GM12864 (cell line): ENCODE measurements around the gene DDOST.

Experiments used
- DNase-seq: peaks from one replicate; pipeline ENCODE4 v3.0.0-alpha.2; 2011; ENCODE audit warnings: low read depth
- H3K4me3 ChIP-seq: 2 replicates; pipeline ENCODE4 v1.5.1; 2011; ENCODE audit warnings: mild to moderate bottlenecking, low read depth, low read length, control low read depth
- TF ChIP-seq, protein P1 (sequence below): IDR thresholded peaks from 2 replicates; pipeline ENCODE4 v1.5.1; 2011; ENCODE audit warnings: low read depth, mild to moderate bottlenecking, moderate library complexity, low read length, control low read depth, inconsistent platforms; ENCODE audit errors: missing control alignments

The DDOST gene

DNA sequence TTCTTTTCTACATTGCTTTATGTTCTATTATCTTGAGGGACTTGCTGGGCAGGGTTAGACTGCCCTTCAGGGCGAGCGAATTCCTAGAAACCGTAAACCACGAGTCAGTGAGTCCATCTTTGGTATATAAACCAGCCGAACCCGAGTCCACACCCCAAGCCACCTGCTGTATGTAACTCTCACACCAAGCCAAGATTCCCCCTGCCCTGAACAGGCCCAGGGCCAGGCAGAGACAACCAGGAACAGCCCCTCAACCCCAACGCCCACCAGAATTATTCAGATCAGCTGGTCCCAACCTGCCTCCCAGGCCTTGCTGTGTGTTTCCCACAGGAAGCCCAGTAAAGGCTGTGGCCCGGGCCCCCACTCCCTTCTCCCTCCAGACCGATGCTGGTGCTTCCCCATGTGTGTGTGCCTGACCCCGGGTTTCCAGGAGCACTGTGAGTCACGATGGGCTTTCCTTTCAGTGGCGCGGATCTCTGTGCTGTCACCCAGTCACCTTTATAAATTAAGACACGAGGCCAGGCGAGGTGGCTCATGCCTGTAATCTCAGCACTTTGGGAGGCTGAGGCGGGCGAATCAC is 39.6 kb upstream of the DDOST start:
- TF ChIP-seq, protein P1, sequence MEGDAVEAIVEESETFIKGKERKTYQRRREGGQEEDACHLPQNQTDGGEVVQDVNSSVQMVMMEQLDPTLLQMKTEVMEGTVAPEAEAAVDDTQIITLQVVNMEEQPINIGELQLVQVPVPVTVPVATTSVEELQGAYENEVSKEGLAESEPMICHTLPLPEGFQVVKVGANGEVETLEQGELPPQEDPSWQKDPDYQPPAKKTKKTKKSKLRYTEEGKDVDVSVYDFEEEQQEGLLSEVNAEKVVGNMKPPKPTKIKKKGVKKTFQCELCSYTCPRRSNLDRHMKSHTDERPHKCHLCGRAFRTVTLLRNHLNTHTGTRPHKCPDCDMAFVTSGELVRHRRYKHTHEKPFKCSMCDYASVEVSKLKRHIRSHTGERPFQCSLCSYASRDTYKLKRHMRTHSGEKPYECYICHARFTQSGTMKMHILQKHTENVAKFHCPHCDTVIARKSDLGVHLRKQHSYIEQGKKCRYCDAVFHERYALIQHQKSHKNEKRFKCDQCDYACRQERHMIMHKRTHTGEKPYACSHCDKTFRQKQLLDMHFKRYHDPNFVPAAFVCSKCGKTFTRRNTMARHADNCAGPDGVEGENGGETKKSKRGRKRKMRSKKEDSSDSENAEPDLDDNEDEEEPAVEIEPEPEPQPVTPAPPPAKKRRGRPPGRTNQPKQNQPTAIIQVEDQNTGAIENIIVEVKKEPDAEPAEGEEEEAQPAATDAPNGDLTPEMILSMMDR = no peak
- no peak for DNase-seq
- H3K4me3 ChIP-seq = no peak overlapping the region

DNA sequence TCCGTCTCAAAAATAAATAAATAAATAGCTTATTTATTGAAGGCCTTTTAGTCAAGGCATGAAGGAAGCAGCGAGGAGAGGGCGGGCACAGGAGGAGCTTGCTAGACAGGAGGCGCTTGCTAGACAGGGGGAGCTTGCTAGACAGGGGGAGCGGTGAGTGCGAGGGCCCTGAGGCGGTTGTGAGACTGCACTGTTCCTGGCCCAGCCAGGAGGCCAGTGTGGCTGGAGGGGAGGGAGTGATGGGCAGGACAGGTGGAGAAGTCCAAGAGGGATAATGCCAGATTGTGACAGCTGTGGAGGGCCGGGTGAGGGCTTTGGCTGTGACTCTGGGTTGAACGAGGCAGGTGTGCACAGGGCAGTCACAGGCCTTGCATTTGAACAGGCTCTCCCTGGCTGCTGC is 38.4 kb upstream of the DDOST start:
- H3K4me3 ChIP-seq = no peak overlapping the region
- no peak for DNase-seq
- TF ChIP-seq, protein P1 = no peak

DNA sequence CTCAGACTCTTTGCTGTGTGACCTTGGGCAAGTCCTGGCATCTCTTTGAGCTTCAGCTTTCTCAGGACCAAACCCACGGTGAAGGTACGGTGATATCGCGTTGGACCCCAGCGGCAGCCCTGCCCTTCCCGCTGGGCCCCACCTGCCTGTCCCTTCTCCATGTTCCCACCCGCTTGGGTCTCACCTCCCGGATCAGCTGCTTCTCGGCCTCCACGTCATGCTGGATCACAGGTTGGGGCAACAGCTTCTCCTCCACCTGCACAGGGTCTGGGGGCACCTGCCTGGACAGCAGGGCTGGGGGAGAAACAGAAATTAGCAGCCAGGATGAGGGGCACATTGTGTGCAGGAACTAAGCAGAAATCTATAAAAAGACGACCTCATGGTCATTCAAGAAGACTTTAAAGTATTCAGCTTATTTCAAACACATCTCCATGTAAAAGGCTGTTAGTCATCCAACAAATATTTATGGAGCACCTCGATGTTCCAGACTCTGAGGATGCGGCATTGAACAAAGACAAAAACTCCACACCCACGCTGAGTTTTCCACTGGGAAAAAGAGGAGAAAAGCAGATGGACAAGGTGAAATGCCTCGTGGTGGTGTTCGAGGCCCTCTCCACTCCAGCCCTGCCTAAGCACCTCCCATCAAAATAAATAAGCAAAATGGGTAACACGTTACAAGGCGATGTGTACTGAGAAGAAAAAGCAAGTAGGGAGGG is 37.2 kb upstream of the DDOST start:
- no peak overlapping the region for H3K4me3 ChIP-seq
- no peak for DNase-seq
- TF ChIP-seq, protein P1 = no peak

DNA sequence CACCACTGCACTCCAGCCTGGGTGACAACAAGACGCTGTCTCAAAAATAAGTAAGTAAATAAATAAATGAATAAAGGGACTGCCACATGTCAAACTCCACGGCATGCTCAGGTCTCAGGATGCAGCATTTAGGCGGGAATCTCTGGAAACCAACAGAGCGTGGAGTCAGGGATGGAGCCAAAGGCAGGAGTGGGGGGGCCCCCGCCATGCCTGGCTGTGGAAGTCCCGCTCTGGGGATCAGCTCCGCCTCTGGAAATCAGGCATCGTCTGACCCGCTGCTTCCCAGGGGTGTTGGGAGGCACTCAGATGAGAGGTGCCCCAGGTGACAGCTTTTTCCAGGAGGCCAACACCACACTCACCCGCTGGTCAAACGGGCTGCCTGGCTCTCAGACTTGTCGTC is 36.4 kb upstream of the DDOST start:
- TF ChIP-seq, protein P1 = no peak
- no peak overlapping the region for H3K4me3 ChIP-seq
- no peak for DNase-seq

DNA sequence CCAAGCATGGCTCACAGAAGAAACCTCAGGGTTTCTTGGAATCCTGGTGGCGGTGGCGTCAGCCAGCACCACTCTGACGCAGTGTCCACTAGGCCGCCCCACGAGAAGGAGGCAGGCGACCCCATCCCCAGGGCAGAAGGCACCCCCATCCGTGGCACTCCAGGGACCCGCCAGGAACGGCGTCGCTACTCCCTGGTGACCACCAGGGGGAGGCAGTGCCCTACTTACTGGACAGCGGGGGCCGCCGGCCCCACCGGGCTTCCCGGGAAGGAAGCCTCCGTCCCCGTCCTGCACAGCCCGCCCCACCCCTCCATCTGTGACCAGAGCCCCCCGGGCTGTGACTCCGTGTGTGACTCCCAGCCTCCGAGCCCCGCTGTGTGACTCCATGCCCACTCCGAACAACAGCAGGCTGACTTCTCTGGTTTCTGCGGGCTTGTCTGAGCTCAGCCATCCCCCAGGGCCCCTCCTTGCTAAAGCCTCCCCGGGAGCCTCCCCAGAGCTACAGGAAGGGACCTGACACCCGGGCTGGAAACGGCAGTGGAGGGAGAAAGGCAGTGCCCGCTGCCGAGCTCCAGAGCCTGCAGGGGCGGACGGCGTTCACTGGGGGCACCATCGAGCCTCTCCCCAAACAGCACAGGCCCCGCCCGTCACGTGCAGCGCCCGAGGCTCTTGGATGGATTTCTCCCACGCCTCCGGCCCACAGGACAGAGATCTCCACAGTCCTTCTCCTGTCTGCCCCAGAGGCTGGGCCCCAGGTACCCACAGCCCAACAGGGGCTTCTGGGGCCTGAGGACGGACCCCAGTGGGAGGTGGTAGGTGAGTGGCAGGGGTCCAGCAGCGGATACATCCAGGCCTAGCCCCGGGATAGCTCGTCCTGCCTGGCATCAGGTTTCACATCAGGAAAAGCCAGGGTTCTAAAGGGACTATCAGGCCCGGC is 35.5 kb upstream of the DDOST start:
- DNase-seq = peak; percentile 16
- TF ChIP-seq, protein P1 = peak; percentile 96
- peak overlapping the region; percentile 49 for H3K4me3 ChIP-seq

DNA sequence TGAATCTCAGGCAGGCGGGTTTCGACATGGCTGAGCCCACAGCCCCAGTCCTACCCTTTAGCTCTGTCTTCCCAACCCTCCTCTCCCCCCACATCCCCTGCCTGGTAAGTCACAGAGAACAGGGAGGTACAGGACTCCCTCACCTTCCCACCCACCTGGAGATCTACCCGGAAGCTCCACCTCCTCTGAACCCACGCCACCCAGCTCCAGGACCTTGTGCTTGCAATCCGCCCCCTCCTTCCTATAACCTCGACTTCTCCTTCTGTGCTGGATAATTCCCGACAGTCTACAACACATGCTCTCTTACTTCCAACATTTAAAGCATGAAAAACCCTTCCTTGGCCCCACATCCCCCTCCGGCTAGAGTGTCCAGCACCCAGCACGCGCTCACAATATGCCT is 34.3 kb upstream of the DDOST start:
- TF ChIP-seq, protein P1 = no peak
- H3K4me3 ChIP-seq = no peak overlapping the region
- no peak for DNase-seq
